A673 (cell line): ENCODE results near the gene LIM2.

Experiments used
- CTCF ChIP-seq: fragments of 300-800, 200-600 bp; sonication (generic); conservative IDR thresholded peaks from 2 replicates; pipeline ENCODE4 v1.5.1; 2017; ENCODE audit warnings: low read depth, mild to moderate bottlenecking, antibody characterized with exemption, low read length, moderate library complexity, mixed read lengths
- EZH2 ChIP-seq: fragments of 200-600 bp; sonication (generic); IDR thresholded peaks from 2 replicates; pipeline ENCODE4 v1.6.1; 2017; ENCODE audit warnings: borderline replicate concordance, low read depth, mild to moderate bottlenecking, mixed read lengths, antibody characterized with exemption, low read length; ENCODE audit not compliant: poor library complexity, severe bottlenecking

- TF ChIP-seq CTCF (no peak), EZH2 (no peak)
Observed at GRCh38 chr19:51359294-51359693, 28.5 kb downstream of the LIM2 start.
